ENCODE data around the gene KIF18A. TPM values are rescaled to one million over a fixed set of nuclear protein-coding genes. Genes with fewer than 3 reads are reported as not detected.
A peak's percentile ranks its signal among the peaks of the same experiment; 100 is the strongest.

KIF18A gene
- total and polyA plus RNA-seq, 9 of the 15 experiments (the other 6 are each of a cell fraction or from before 2014, with no cell fraction given): 15.1 to 36.1 (median 24.3) TPM

GRCh38 chr11:28114116-28114515, 6.2 kb upstream of the KIF18A start (continued):
- TF ChIP-seq ARID4B (CRISPR knock-in tag; IDR thresholded peaks at IDR 0.05) (no peak), ZBTB40 (IDR thresholded peaks at IDR 0.05) (no peak), ZBTB40 (CRISPR knock-in tag; IDR thresholded peaks at IDR 0.05) (no peak), C11orf30 (IDR thresholded peaks at IDR 0.05; ENCODE audit: low read depth) (peak; percentile 29; the same call in 1 of the 2 replicates), TOE1 (IDR thresholded peaks at IDR 0.05; ENCODE audit: borderline replicate concordance) (no peak), TOE1 (CRISPR knock-in tag; IDR thresholded peaks at IDR 0.05; ENCODE audit: borderline replicate concordance, low read depth) (no peak), TEAD4 (IDR thresholded peaks at IDR 0.05; ENCODE audit: low read length) (no peak), TEAD4 (CRISPR knock-in tag; IDR thresholded peaks at IDR 0.05; ENCODE audit: borderline replicate concordance) (no peak), MEIS2 (IDR thresholded peaks at IDR 0.05; ENCODE audit: partially characterized antibody) (no peak), KLF13 (tag; IDR thresholded peaks at IDR 0.05; ENCODE audit: borderline replicate concordance, low read depth) (no peak), MAFG (tag; conservative IDR thresholded peaks at IDR 0.05) (peak; percentile 51), NFIC (IDR thresholded peaks at IDR 0.05) (no peak), SOX6 (IDR thresholded peaks at IDR 0.05) (no peak), MCM5 (IDR thresholded peaks at IDR 0.05; ENCODE audit: low read depth) (no peak), ZNF316 (IDR thresholded peaks at IDR 0.05) (peak; percentile 69)

All from K562 (cell line).